Endothelial cell of umbilical vein (primary cell): ENCODE data around the gene VIL1.

Experiments
- EZH2 ChIP-seq: IDR thresholded peaks from 2 replicates; pipeline ENCODE4 v1.6.1; 2012; ENCODE audit warnings: borderline replicate concordance, low read depth, mild to moderate bottlenecking, moderate library complexity, low read length, inconsistent platforms; ENCODE audit not compliant: severe bottlenecking
- JUN ChIP-seq: IDR thresholded peaks from 2 replicates; pipeline ENCODE4 v1.6.1; 2011; ENCODE audit warnings: borderline replicate concordance, low read depth; ENCODE audit not compliant: insufficient read length, insufficient read depth
- POLR2A ChIP-seq: IDR thresholded peaks from 2 replicates; pipeline ENCODE4 v1.6.1; 2012; ENCODE audit warnings: low read depth, mild to moderate bottlenecking, control low read depth, low read length
- POLR2AphosphoS5 ChIP-seq: IDR thresholded peaks from 2 replicates; pipeline ENCODE4 v1.6.1; 2012; ENCODE audit warnings: low read depth, mild to moderate bottlenecking, control low read depth, low read length, moderate library complexity; ENCODE audit not compliant: insufficient read depth
- TF ChIP-seq, protein P1 (sequence below), 2 donors: IDR thresholded peaks; 1 replicate in 1 of 2; 2 replicates in 1 of 2; pipeline ENCODE4 v1.5.1; 2011; ENCODE audit warnings: low read length in 2 of 2, mild to moderate bottlenecking in 2 of 2, moderate library complexity in 2 of 2, control low read depth in 1 of 2, inconsistent platforms in 1 of 2, low read depth in 1 of 2; ENCODE audit not compliant: insufficient read depth in 1 of 2; ENCODE audit errors: extremely low read depth in 1 of 2
- TF ChIP-seq, protein P2 (sequence below): IDR thresholded peaks from 2 replicates; pipeline ENCODE4 v1.6.1; 2011; ENCODE audit not compliant: insufficient read depth, insufficient read length

DNA sequence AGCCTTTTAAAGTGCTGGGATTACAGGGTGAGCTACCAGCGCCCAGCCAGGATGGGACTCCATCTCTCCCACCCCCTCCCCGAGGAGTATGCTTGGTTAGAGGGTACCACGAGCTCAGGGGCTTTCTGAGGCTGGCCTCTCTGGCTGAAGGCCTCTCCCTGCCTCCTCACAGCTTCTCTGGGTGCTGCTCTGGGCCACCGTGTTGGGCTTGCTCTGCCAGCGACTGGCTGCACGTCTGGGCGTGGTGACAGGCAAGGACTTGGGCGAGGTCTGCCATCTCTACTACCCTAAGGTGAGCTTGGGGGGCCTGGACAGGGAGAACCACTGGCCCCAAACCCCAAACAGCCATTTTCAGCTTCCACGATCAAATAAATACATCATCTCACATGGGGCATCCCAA is 33.9 kb upstream of the VIL1 start:
- TF ChIP-seq POLR2AphosphoS5, result no peak
- no peak for TF ChIP-seq JUN
- TF ChIP-seq, protein P1, sequence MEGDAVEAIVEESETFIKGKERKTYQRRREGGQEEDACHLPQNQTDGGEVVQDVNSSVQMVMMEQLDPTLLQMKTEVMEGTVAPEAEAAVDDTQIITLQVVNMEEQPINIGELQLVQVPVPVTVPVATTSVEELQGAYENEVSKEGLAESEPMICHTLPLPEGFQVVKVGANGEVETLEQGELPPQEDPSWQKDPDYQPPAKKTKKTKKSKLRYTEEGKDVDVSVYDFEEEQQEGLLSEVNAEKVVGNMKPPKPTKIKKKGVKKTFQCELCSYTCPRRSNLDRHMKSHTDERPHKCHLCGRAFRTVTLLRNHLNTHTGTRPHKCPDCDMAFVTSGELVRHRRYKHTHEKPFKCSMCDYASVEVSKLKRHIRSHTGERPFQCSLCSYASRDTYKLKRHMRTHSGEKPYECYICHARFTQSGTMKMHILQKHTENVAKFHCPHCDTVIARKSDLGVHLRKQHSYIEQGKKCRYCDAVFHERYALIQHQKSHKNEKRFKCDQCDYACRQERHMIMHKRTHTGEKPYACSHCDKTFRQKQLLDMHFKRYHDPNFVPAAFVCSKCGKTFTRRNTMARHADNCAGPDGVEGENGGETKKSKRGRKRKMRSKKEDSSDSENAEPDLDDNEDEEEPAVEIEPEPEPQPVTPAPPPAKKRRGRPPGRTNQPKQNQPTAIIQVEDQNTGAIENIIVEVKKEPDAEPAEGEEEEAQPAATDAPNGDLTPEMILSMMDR (IDR thresholded peaks at IDR 0.05; ENCODE audit: extremely low read depth in 1 of 2, insufficient read depth in 1 of 2, low read depth in 1 of 2, low read length in 2 of 2), result no peak
- no peak for TF ChIP-seq EZH2
- TF ChIP-seq, protein P2, sequence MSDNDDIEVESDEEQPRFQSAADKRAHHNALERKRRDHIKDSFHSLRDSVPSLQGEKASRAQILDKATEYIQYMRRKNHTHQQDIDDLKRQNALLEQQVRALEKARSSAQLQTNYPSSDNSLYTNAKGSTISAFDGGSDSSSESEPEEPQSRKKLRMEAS, result no peak
- TF ChIP-seq POLR2A, result no peak
